Caco-2 (cell line): ENCODE data around the gene COL6A3. TPM values are rescaled to one million over a fixed set of nuclear protein-coding genes. Genes with fewer than 3 reads are reported as not detected.

Source experiments
- BruUV-seq: library from RNA; stranded (reverse); fragments of 400-500 nt; replicated peaks from 2 replicates; lab custom pipeline; 2021; lab: Mats Ljungman, UMichigan
- CTCF ChIA-PET: fragments of 300-600 bp; sonication (Branson Sonifier 250); formaldehyde crosslinking; loops from one replicate; lab custom pipeline; 2022; ENCODE audit warnings: antibody characterized with exemption; lab: Charles Lee
- POLR2A ChIA-PET: fragments of 300-600 bp; sonication (Branson Sonifier 250); formaldehyde crosslinking; loops from one replicate; lab custom pipeline; 2022; ENCODE audit warnings: antibody characterized with exemption; lab: Charles Lee
- DNase-seq, 2 experiments: peaks; one replicate each; pipeline versions ENCODE4 v3.0.0 to v3.0.0-alpha.2; 2020 to 2022
- H3K27me3 ChIP-seq: replicated peaks from 2 replicates; pipeline ENCODE4 v1.6.0; 2011; ENCODE audit warnings: low read length; ENCODE audit not compliant: control insufficient read depth, insufficient read depth
- H3K36me3 ChIP-seq: 2 replicates; pipeline ENCODE4 v1.5.1; 2011; ENCODE audit warnings: low read length; ENCODE audit not compliant: control insufficient read depth, insufficient read depth
- H3K4me1 ChIP-seq: fragments of 250-450 bp; sonication (Bioruptor Pico); 2 replicates; pipeline ENCODE4 v1.5.1; 2020; ENCODE audit warnings: mild to moderate bottlenecking
- H3K4me3 ChIP-seq: 2 replicates; pipeline ENCODE4 v1.5.1; 2011; ENCODE audit warnings: low read depth, mild to moderate bottlenecking, control low read depth, low read length
- H3K9me3 ChIP-seq: fragments of 250-450 bp; sonication (Bioruptor Pico); 2 replicates; pipeline ENCODE4 v1.5.1; 2020; ENCODE audit warnings: mild to moderate bottlenecking, moderate library complexity
- H3K27ac Mint-ChIP-seq: one replicate; pipeline ENCODE4 v1.8.0; 2022; ENCODE audit warnings: mixed read lengths; ENCODE audit not compliant: unreplicated experiment
- H3K27me3 Mint-ChIP-seq: one replicate; pipeline ENCODE4 v1.8.0; 2022; ENCODE audit warnings: mixed read lengths; ENCODE audit not compliant: insufficient read depth, unreplicated experiment
- H3K36me3 Mint-ChIP-seq: one replicate; pipeline ENCODE4 v1.8.0; 2022; ENCODE audit warnings: mild to moderate bottlenecking, mixed read lengths; ENCODE audit not compliant: insufficient read depth, unreplicated experiment
- H3K4me1 Mint-ChIP-seq: one replicate; pipeline ENCODE4 v1.8.0; 2022; ENCODE audit warnings: low read depth, mixed read lengths; ENCODE audit not compliant: unreplicated experiment
- H3K4me3 Mint-ChIP-seq: one replicate; pipeline ENCODE4 v1.8.0; 2022; ENCODE audit warnings: mild to moderate bottlenecking, moderate library complexity, mixed read lengths; ENCODE audit not compliant: unreplicated experiment
- H3K9me3 Mint-ChIP-seq: one replicate; pipeline ENCODE4 v1.8.0; 2022; ENCODE audit warnings: mixed read lengths; ENCODE audit not compliant: unreplicated experiment
- intact Hi-C: fragments of 100-400 bp; cut with micrococcal nuclease; formaldehyde crosslinking; loops from one replicate; pipeline ENCODE4 v1.10.0; 2022; ENCODE audit not compliant: unreplicated experiment
- total RNA-seq: library from RNA; stranded (reverse); gene quantifications from 2 replicates; pipeline ENCODE4 v1.2.3, GENCODE V29; 2022
- TF ChIP-seq, protein P1 (sequence below), 2 experiments: fragments of 200-600 bp in 1 of 2; IDR thresholded peaks; 1 replicate in 1 of 2; 2 replicates in 1 of 2; pipeline versions ENCODE4 v1.5.1 to v1.8.0; 2011 to 2022; ENCODE audit warnings: antibody characterized with exemption in 1 of 2, control low read depth in 1 of 2, inconsistent platforms in 1 of 2, low read depth in 1 of 2, low read length in 1 of 2, mild to moderate bottlenecking in 1 of 2, moderate library complexity in 1 of 2; ENCODE audit not compliant: insufficient read depth in 1 of 2, severe bottlenecking in 1 of 2, unreplicated experiment in 1 of 2

Gene COL6A3
- total RNA-seq, 1 experiment from 2014 or later, result 0.73 TPM

DNA sequence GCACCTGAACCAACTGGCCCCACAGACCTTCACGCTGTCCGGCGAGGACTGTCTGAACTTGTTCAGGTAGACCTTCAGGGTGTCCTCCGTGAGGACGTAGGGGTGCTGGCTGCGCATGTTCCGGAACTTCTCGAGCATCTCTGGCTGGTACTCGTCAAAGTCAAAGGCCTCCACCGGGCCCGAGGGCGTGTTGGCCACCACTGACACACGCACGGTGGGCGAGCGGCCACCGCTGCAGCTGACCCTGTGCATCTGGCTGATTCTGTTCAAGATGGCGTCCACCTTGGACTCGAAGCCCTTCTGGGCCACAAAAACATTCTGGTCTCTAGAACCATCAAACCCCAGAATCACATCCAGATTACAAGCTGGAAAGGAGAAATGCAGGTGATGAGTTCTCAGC, 48.3 kb downstream of the COL6A3 start:
- CTCF ChIA-PET, result no interaction called here
- no TSS peak for BruUV-seq
- Mint-ChIP-seq H3K27ac (no peak overlapping the region), H3K4me3 (no peak overlapping the region), H3K9me3 (no peaks in the 10 kb centered on the region), H3K27me3 (peaks cover 15% of the 10 kb centered on the region), H3K4me1 (no peaks in the 10 kb centered on the region), H3K36me3 (no peaks in the 10 kb centered on the region)
- no peaks in the 10 kb centered on the region for H3K4me1 ChIP-seq
- no peak overlapping the region for H3K4me3 ChIP-seq
- DNase-seq, result no peak
- POLR2A ChIA-PET, result no interaction called here
- H3K36me3 ChIP-seq, result no peaks in the 10 kb centered on the region
- H3K9me3 ChIP-seq, result no peaks in the 10 kb centered on the region
- no peaks in the 10 kb centered on the region; the same call in 1 of the 2 replicates for H3K27me3 ChIP-seq
- intact Hi-C loops, result no loop called here
- TF ChIP-seq, protein P1, sequence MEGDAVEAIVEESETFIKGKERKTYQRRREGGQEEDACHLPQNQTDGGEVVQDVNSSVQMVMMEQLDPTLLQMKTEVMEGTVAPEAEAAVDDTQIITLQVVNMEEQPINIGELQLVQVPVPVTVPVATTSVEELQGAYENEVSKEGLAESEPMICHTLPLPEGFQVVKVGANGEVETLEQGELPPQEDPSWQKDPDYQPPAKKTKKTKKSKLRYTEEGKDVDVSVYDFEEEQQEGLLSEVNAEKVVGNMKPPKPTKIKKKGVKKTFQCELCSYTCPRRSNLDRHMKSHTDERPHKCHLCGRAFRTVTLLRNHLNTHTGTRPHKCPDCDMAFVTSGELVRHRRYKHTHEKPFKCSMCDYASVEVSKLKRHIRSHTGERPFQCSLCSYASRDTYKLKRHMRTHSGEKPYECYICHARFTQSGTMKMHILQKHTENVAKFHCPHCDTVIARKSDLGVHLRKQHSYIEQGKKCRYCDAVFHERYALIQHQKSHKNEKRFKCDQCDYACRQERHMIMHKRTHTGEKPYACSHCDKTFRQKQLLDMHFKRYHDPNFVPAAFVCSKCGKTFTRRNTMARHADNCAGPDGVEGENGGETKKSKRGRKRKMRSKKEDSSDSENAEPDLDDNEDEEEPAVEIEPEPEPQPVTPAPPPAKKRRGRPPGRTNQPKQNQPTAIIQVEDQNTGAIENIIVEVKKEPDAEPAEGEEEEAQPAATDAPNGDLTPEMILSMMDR (IDR thresholded peaks at IDR 0.05; ENCODE audit: insufficient read depth in 1 of 2, low read depth in 1 of 2, low read length in 1 of 2, severe bottlenecking in 1 of 2, unreplicated experiment in 1 of 2), result no peak

DNA sequence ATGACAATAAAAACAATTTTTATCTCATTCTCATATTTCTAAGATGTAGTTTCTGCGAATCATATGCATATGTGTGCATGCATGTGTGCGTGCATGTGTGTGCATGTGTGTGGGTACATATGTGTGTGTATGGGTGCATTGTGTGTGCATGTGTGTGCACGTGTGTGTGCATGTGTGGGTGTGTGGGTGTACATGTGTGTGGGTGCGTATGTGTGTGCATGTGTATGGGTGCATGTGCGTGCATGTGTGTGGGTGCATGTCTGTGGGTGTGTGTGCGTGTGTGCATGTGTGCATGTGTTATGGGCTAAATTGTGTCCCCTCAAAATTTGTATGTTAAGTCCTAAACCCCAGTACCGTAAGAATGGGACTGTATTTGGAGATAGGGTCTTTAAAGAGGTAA, 49.3 kb downstream of the COL6A3 start:
- peaks cover 5% of the 10 kb centered on the region for H3K36me3 Mint-ChIP-seq
- no peaks in the 10 kb centered on the region for H3K4me1 ChIP-seq
- no peaks in the 10 kb centered on the region for H3K9me3 Mint-ChIP-seq
- H3K4me1 Mint-ChIP-seq, result no peaks in the 10 kb centered on the region
- no peak overlapping the region for H3K4me3 Mint-ChIP-seq
- no peak overlapping the region for H3K27ac Mint-ChIP-seq
- CTCF ChIA-PET, result no interaction called here
- no peaks in the 10 kb centered on the region; the same call in 1 of the 2 replicates for H3K27me3 ChIP-seq
- TF ChIP-seq, protein P1 (IDR thresholded peaks at IDR 0.05; ENCODE audit: insufficient read depth in 1 of 2, low read depth in 1 of 2, low read length in 1 of 2, severe bottlenecking in 1 of 2, unreplicated experiment in 1 of 2), result no peak
- no peaks in the 10 kb centered on the region for H3K9me3 ChIP-seq
- H3K4me3 ChIP-seq, result no peak overlapping the region
- POLR2A ChIA-PET, result no interaction called here
- BruUV-seq, result no TSS peak
- H3K27me3 Mint-ChIP-seq, result peaks cover 15% of the 10 kb centered on the region
- DNase-seq, result no peak
- intact Hi-C loops, result no loop called here
- no peaks in the 10 kb centered on the region for H3K36me3 ChIP-seq

DNA sequence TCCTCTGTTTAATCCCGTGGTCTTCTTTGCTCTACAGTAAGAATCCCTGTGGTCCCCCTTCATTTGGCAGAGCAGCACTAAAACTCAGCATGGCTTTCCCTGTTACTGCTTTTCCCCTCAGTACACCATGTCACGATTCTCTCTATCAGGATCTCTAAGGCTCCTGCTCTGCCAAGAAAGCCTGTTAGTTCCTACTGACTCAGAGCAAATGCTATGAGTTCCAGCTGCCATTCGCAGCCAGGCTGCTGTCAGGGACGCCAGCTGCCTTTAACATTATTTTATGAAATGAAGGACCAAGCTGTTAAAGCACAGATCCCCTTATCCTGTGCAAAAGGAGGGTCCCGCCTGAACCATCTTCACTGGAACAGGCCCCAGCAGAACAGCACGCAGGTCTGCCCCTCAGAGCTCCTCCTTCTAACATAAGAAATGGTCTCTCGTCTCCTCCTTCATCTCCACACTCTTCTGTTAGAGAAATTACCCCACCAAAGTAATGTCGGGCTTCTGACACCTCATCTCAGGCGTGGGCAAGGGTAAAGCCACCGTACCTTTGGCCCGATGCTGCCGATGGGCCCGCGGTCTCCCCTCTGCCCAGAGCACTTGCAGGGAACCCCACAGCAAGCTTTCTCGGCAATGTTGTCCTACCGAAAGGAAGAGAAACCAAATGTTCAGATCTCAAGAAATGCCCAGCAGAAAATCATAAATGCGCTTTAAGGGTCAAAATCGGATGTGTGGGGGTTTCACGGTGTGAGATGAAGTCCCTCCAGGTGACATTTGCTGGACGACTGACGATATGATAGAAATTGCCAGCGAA, 52.6 kb downstream of the COL6A3 start:
- no TSS peak for BruUV-seq
- POLR2A ChIA-PET, result no interaction called here
- Histone ChIP-seq H3K27me3 (no peaks in the 10 kb centered on the region; the same call in 1 of the 2 replicates), H3K4me1 (no peaks in the 10 kb centered on the region), H3K36me3 (no peaks in the 10 kb centered on the region), H3K4me3 (no peak overlapping the region), H3K9me3 (no peaks in the 10 kb centered on the region)
- Mint-ChIP-seq H3K27ac (no peak overlapping the region), H3K4me1 (no peaks in the 10 kb centered on the region), H3K36me3 (peaks cover 5% of the 10 kb centered on the region), H3K9me3 (no peaks in the 10 kb centered on the region), H3K4me3 (no peak overlapping the region), H3K27me3 (peaks cover 17% of the 10 kb centered on the region)
- intact Hi-C loops, result no loop called here
- TF ChIP-seq, protein P1 (IDR thresholded peaks at IDR 0.05; ENCODE audit: insufficient read depth in 1 of 2, low read depth in 1 of 2, low read length in 1 of 2, severe bottlenecking in 1 of 2, unreplicated experiment in 1 of 2), result no peak
- DNase-seq, result no peak
- CTCF ChIA-PET, result no interaction called here
